Glutamatergic neuron (in vitro differentiated cells): ENCODE data around the gene ADARB1. TPM values are rescaled to one million over a fixed set of nuclear protein-coding genes. Genes with fewer than 3 reads are reported as not detected.

Source experiments
- DNase-seq: peaks from one replicate; pipeline ENCODE4 v3.0.0; 2022
- H3K27ac Mint-ChIP-seq: one replicate; pipeline ENCODE4 v1.8.0; 2020; ENCODE audit warnings: mild to moderate bottlenecking, mixed read lengths, inconsistent platforms; ENCODE audit not compliant: unreplicated experiment
- H3K27me3 Mint-ChIP-seq: one replicate; pipeline ENCODE4 v1.8.0; 2020; ENCODE audit warnings: mild to moderate bottlenecking, moderate library complexity, mixed read lengths, inconsistent platforms; ENCODE audit not compliant: unreplicated experiment
- H3K36me3 Mint-ChIP-seq: one replicate; pipeline ENCODE4 v1.8.0; 2020; ENCODE audit warnings: mild to moderate bottlenecking, mixed read lengths, inconsistent platforms; ENCODE audit not compliant: unreplicated experiment
- H3K4me1 Mint-ChIP-seq: one replicate; pipeline ENCODE4 v1.8.0; 2020; ENCODE audit warnings: mild to moderate bottlenecking, low read depth, mixed read lengths, inconsistent platforms; ENCODE audit not compliant: unreplicated experiment
- H3K4me3 Mint-ChIP-seq: one replicate; pipeline ENCODE4 v1.8.0; 2020; ENCODE audit warnings: mild to moderate bottlenecking, mixed read lengths, inconsistent platforms; ENCODE audit not compliant: unreplicated experiment
- H3K9me3 Mint-ChIP-seq: one replicate; pipeline ENCODE4 v1.8.0; 2020; ENCODE audit warnings: mild to moderate bottlenecking, moderate library complexity, mixed read lengths, inconsistent platforms; ENCODE audit not compliant: unreplicated experiment
- CTCF ChIP-seq: fragments of 200-600 bp; sonication (generic); IDR thresholded peaks from one replicate; pipeline ENCODE4 v1.5.0; 2021; ENCODE audit not compliant: partially characterized antibody, unreplicated experiment
- total RNA-seq: library from RNA; stranded (reverse); fragmentation: NEBNext Ultra II Directional; extraction: Animal tissue kit (Norgen Biotek cat#: 25700); gene quantifications from one replicate; pipeline ENCODE4 v1.2.1, GENCODE V29; 2021; ENCODE audit not compliant: unreplicated experiment

The ADARB1 gene
- total RNA-seq, 1 donor from 2014 or later, result 49.2 TPM

GRCh38 chr21:45146801-45147200 lies 72.4 kb downstream of the ADARB1 start:
- no peaks in the 10 kb centered on the region for H3K36me3 Mint-ChIP-seq
- peaks cover 47% of the 10 kb centered on the region for H3K4me1 Mint-ChIP-seq
- H3K9me3 Mint-ChIP-seq, result peaks cover 11% of the 10 kb centered on the region
- no peak for DNase-seq
- H3K4me3 Mint-ChIP-seq, result no peak overlapping the region
- H3K27ac Mint-ChIP-seq, result no peak overlapping the region
- TF ChIP-seq CTCF, result no peak
- H3K27me3 Mint-ChIP-seq, result no peaks in the 10 kb centered on the region

- Mint-ChIP-seq H3K27ac (peak overlapping the region; percentile 59), H3K4me3 (peak overlapping the region; percentile 26), H3K27me3 (no peaks in the 10 kb centered on the region), H3K4me1 (peaks cover 49% of the 10 kb centered on the region), H3K36me3 (no peaks in the 10 kb centered on the region), H3K9me3 (peaks cover 11% of the 10 kb centered on the region)
- no peak for TF ChIP-seq CTCF
- DNase-seq, result no peak
Observed at GRCh38 chr21:45147473-45148315, 73.3 kb downstream of the ADARB1 start.

- peak overlapping the region; percentile 59 for H3K27ac Mint-ChIP-seq
- DNase-seq, result no peak
- peak overlapping the region; percentile 9 for H3K4me3 Mint-ChIP-seq
- peaks cover 51% of the 10 kb centered on the region for H3K4me1 Mint-ChIP-seq
- no peaks in the 10 kb centered on the region for H3K36me3 Mint-ChIP-seq
- peaks cover 11% of the 10 kb centered on the region for H3K9me3 Mint-ChIP-seq
- TF ChIP-seq CTCF, result no peak
- H3K27me3 Mint-ChIP-seq, result no peaks in the 10 kb centered on the region
Observed at GRCh38 chr21:45148316-45148990, 74.1 kb downstream of the ADARB1 start.

- no peak for DNase-seq
- no peak for TF ChIP-seq CTCF
- Mint-ChIP-seq H3K4me1 (peaks cover 54% of the 10 kb centered on the region), H3K4me3 (peak overlapping the region; percentile 20), H3K27ac (peak overlapping the region; percentile 4), H3K36me3 (no peaks in the 10 kb centered on the region), H3K9me3 (peaks cover 11% of the 10 kb centered on the region), H3K27me3 (no peaks in the 10 kb centered on the region)
Observed at GRCh38 chr21:45149021-45149420, 74.6 kb downstream of the ADARB1 start.
